Fibroblast of villous mesenchyme (primary cell): Measurements from ENCODE around the gene CASP7. TPM values are rescaled to one million over a fixed set of nuclear protein-coding genes. Genes with fewer than 3 reads are reported as not detected.

ENCODE experiments used
- DNase-seq: peaks from one replicate; pipeline ENCODE4 v3.0.0-alpha.2; 2010; ENCODE audit warnings: low read depth
- H3K4me3 ChIP-seq: 2 replicates; pipeline ENCODE4 v1.5.1; 2011; ENCODE audit warnings: low read depth, mild to moderate bottlenecking, low read length
- CTCF ChIP-seq: IDR thresholded peaks from 2 replicates; pipeline ENCODE4 v1.5.1; 2012; ENCODE audit warnings: low read depth, mild to moderate bottlenecking, low read length; ENCODE audit not compliant: insufficient read depth
- total RNA-seq: library from RNA; depleted of rRNA; stranded (reverse); fragments of >200 nt; gene quantifications from 2 replicates; pipeline ENCODE4 v1.2.3, GENCODE V29; 2012

The CASP7 gene
- total RNA-seq, 1 donor = 35.4 TPM

- no peak for TF ChIP-seq CTCF
- no peak overlapping the region for H3K4me3 ChIP-seq
- DNase-seq = no peak
These were observed 96.1 kb downstream of the CASP7 start for GRCh38 chr10:113775686-113776294.

- no peak for TF ChIP-seq CTCF
- H3K4me3 ChIP-seq = no peak overlapping the region
- DNase-seq = no peak
These were observed 96.8 kb downstream of the CASP7 start for GRCh38 chr10:113776553-113776952.

Other genes with a start within 250 kb of the CASP7 start
- gene HABP2, start 126.9 kb upstream of the CASP7 start, total RNA-seq = not detected in 2 replicates
- gene NRAP, start 15.9 kb upstream of the CASP7 start, total RNA-seq = under 0.01 TPM in 1 of 2 replicates, not detected in the other
- gene PLEKHS1, start 71.8 kb downstream of the CASP7 start, total RNA-seq = under 0.01 TPM in 1 of 2 replicates, not detected in the other
- 4.2 and 6.5 TPM in 2 replicates for gene DCLRE1A, start 174.2 kb downstream of the CASP7 start, total RNA-seq
- 14.5 and 18.6 TPM in 2 replicates for gene NHLRC2, start 174.7 kb downstream of the CASP7 start, total RNA-seq